Caco-2 (cell line): ENCODE data around the gene GPATCH8. TPM values are rescaled to one million over a fixed set of nuclear protein-coding genes. Genes with fewer than 3 reads are reported as not detected.

Experiments used
- BruUV-seq: library from RNA; stranded (reverse); fragments of 400-500 nt; replicated peaks from 2 replicates; lab custom pipeline; 2021; lab: Mats Ljungman, UMichigan
- CTCF ChIA-PET: fragments of 300-600 bp; sonication (Branson Sonifier 250); formaldehyde crosslinking; loops from one replicate; lab custom pipeline; 2022; ENCODE audit warnings: antibody characterized with exemption; lab: Charles Lee
- POLR2A ChIA-PET: fragments of 300-600 bp; sonication (Branson Sonifier 250); formaldehyde crosslinking; loops from one replicate; lab custom pipeline; 2022; ENCODE audit warnings: antibody characterized with exemption; lab: Charles Lee
- DNase-seq, 2 experiments: peaks; one replicate each; pipeline versions ENCODE4 v3.0.0 to v3.0.0-alpha.2; 2020 to 2022
- H3K27me3 ChIP-seq: replicated peaks from 2 replicates; pipeline ENCODE4 v1.6.0; 2011; ENCODE audit warnings: low read length; ENCODE audit not compliant: control insufficient read depth, insufficient read depth
- H3K36me3 ChIP-seq: 2 replicates; pipeline ENCODE4 v1.5.1; 2011; ENCODE audit warnings: low read length; ENCODE audit not compliant: control insufficient read depth, insufficient read depth
- H3K4me1 ChIP-seq: fragments of 250-450 bp; sonication (Bioruptor Pico); 2 replicates; pipeline ENCODE4 v1.5.1; 2020; ENCODE audit warnings: mild to moderate bottlenecking
- H3K4me3 ChIP-seq: 2 replicates; pipeline ENCODE4 v1.5.1; 2011; ENCODE audit warnings: low read depth, mild to moderate bottlenecking, control low read depth, low read length
- H3K9me3 ChIP-seq: fragments of 250-450 bp; sonication (Bioruptor Pico); 2 replicates; pipeline ENCODE4 v1.5.1; 2020; ENCODE audit warnings: mild to moderate bottlenecking, moderate library complexity
- H3K27ac Mint-ChIP-seq: one replicate; pipeline ENCODE4 v1.8.0; 2022; ENCODE audit warnings: mixed read lengths; ENCODE audit not compliant: unreplicated experiment
- H3K27me3 Mint-ChIP-seq: one replicate; pipeline ENCODE4 v1.8.0; 2022; ENCODE audit warnings: mixed read lengths; ENCODE audit not compliant: insufficient read depth, unreplicated experiment
- H3K36me3 Mint-ChIP-seq: one replicate; pipeline ENCODE4 v1.8.0; 2022; ENCODE audit warnings: mild to moderate bottlenecking, mixed read lengths; ENCODE audit not compliant: insufficient read depth, unreplicated experiment
- H3K4me1 Mint-ChIP-seq: one replicate; pipeline ENCODE4 v1.8.0; 2022; ENCODE audit warnings: low read depth, mixed read lengths; ENCODE audit not compliant: unreplicated experiment
- H3K4me3 Mint-ChIP-seq: one replicate; pipeline ENCODE4 v1.8.0; 2022; ENCODE audit warnings: mild to moderate bottlenecking, moderate library complexity, mixed read lengths; ENCODE audit not compliant: unreplicated experiment
- H3K9me3 Mint-ChIP-seq: one replicate; pipeline ENCODE4 v1.8.0; 2022; ENCODE audit warnings: mixed read lengths; ENCODE audit not compliant: unreplicated experiment
- intact Hi-C: fragments of 100-400 bp; cut with micrococcal nuclease; formaldehyde crosslinking; loops from one replicate; pipeline ENCODE4 v1.10.0; 2022; ENCODE audit not compliant: unreplicated experiment
- total RNA-seq: library from RNA; stranded (reverse); gene quantifications from 2 replicates; pipeline ENCODE4 v1.2.3, GENCODE V29; 2022
- TF ChIP-seq, protein P1 (sequence below), 2 experiments: fragments of 200-600 bp in 1 of 2; IDR thresholded peaks; 1 replicate in 1 of 2; 2 replicates in 1 of 2; pipeline versions ENCODE4 v1.5.1 to v1.8.0; 2011 to 2022; ENCODE audit warnings: antibody characterized with exemption in 1 of 2, control low read depth in 1 of 2, inconsistent platforms in 1 of 2, low read depth in 1 of 2, low read length in 1 of 2, mild to moderate bottlenecking in 1 of 2, moderate library complexity in 1 of 2; ENCODE audit not compliant: insufficient read depth in 1 of 2, severe bottlenecking in 1 of 2, unreplicated experiment in 1 of 2

Gene GPATCH8
- total RNA-seq, 1 experiment from 2014 or later: 53.4 TPM

- ChIA-PET CTCF (no interaction called here), POLR2A (no interaction called here)
- H3K9me3 ChIP-seq: no peaks in the 10 kb centered on the region
- Mint-ChIP-seq H3K4me3 (no peak overlapping the region), H3K9me3 (no peaks in the 10 kb centered on the region), H3K27me3 (no peaks in the 10 kb centered on the region), H3K27ac (no peak overlapping the region), H3K4me1 (peaks cover 12% of the 10 kb centered on the region), H3K36me3 (no peaks in the 10 kb centered on the region)
- H3K27me3 ChIP-seq: no peaks in the 10 kb centered on the region
- DNase-seq: no peak
- intact Hi-C loops: no loop called here
- BruUV-seq: no TSS peak
- peaks cover 4% of the 10 kb centered on the region; the same call in 1 of the 2 replicates for H3K4me1 ChIP-seq
- TF ChIP-seq, protein P1, sequence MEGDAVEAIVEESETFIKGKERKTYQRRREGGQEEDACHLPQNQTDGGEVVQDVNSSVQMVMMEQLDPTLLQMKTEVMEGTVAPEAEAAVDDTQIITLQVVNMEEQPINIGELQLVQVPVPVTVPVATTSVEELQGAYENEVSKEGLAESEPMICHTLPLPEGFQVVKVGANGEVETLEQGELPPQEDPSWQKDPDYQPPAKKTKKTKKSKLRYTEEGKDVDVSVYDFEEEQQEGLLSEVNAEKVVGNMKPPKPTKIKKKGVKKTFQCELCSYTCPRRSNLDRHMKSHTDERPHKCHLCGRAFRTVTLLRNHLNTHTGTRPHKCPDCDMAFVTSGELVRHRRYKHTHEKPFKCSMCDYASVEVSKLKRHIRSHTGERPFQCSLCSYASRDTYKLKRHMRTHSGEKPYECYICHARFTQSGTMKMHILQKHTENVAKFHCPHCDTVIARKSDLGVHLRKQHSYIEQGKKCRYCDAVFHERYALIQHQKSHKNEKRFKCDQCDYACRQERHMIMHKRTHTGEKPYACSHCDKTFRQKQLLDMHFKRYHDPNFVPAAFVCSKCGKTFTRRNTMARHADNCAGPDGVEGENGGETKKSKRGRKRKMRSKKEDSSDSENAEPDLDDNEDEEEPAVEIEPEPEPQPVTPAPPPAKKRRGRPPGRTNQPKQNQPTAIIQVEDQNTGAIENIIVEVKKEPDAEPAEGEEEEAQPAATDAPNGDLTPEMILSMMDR (IDR thresholded peaks at IDR 0.05; ENCODE audit: insufficient read depth in 1 of 2, low read depth in 1 of 2, low read length in 1 of 2, severe bottlenecking in 1 of 2, unreplicated experiment in 1 of 2): no peak
- H3K4me3 ChIP-seq: no peak overlapping the region
- no peaks in the 10 kb centered on the region; the same call in 1 of the 2 replicates for H3K36me3 ChIP-seq
These were observed 6.4 kb downstream of the GPATCH8 start for GRCh38 chr17:44496815-44497214.

DNA sequence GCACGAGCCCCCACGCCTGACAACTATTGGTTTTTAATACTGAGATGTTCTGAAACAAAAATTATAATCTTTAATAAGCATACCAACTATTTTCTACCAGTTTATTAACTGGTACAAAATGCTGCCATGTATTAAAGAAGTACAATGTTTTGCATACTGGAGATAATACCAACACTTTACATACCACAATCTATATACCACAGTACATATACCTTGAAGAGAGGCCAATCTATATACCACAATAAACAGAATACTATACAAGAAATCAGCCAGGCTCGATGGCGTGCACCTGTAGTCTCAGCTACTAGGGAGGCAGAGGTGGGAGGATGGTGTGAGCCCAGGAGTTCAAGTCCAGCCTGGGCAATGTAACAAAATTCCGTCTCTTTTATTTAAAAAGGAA lies 9.9 kb downstream of the GPATCH8 start:
- H3K27me3 ChIP-seq: no peaks in the 10 kb centered on the region
- H3K4me3 ChIP-seq: no peak overlapping the region
- TF ChIP-seq, protein P1 (IDR thresholded peaks at IDR 0.05; ENCODE audit: insufficient read depth in 1 of 2, low read depth in 1 of 2, low read length in 1 of 2, severe bottlenecking in 1 of 2, unreplicated experiment in 1 of 2): no peak
- intact Hi-C loops: no loop called here
- H3K9me3 ChIP-seq: no peaks in the 10 kb centered on the region
- no peaks in the 10 kb centered on the region for H3K27me3 Mint-ChIP-seq
- no peaks in the 10 kb centered on the region for H3K9me3 Mint-ChIP-seq
- no peaks in the 10 kb centered on the region; the same call in 1 of the 2 replicates for H3K36me3 ChIP-seq
- H3K27ac Mint-ChIP-seq: no peak overlapping the region
- H3K4me1 ChIP-seq: no peaks in the 10 kb centered on the region; the same call in 1 of the 2 replicates
- CTCF ChIA-PET: no interaction called here
- peaks cover 12% of the 10 kb centered on the region for H3K4me1 Mint-ChIP-seq
- POLR2A ChIA-PET: no interaction called here
- peaks cover 9% of the 10 kb centered on the region for H3K36me3 Mint-ChIP-seq
- BruUV-seq: no TSS peak
- H3K4me3 Mint-ChIP-seq: no peak overlapping the region
- DNase-seq: no peak

DNA sequence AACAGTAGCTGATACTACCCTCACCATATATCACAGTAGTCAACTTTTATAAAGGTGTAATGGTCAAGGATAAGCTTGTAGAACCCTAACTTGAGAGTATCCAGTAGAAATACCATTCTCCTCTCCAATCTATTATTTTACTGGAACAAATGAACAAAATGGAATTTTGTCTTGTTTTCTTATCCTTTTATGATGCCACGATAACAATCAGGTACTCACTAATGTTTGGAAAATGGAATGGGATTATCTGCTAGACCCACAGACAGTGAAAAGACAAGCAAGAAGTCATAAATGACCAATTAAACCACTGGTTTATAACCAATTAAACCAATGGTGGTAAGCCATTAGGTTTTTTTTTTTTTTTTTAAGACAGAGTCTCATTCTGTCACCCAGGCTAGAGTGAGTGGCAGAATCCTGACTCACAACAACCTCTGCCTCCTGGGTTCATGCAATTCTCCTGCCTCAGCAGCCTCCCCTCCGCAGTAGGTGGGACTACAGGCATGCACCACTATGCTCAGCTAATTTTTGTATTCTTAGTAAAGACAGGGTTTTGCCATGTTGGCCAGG lies 10.4 kb downstream of the GPATCH8 start:
- Mint-ChIP-seq H3K36me3 (peaks cover 9% of the 10 kb centered on the region), H3K4me1 (peaks cover 12% of the 10 kb centered on the region), H3K27ac (no peak overlapping the region), H3K9me3 (no peaks in the 10 kb centered on the region), H3K27me3 (no peaks in the 10 kb centered on the region), H3K4me3 (no peak overlapping the region)
- CTCF ChIA-PET: no interaction called here
- H3K9me3 ChIP-seq: no peaks in the 10 kb centered on the region
- intact Hi-C loops: no loop called here
- H3K4me1 ChIP-seq: no peaks in the 10 kb centered on the region; the same call in 1 of the 2 replicates
- POLR2A ChIA-PET: no interaction called here
- no peak overlapping the region for H3K4me3 ChIP-seq
- BruUV-seq: no TSS peak
- no peaks in the 10 kb centered on the region for H3K27me3 ChIP-seq
- H3K36me3 ChIP-seq: no peaks in the 10 kb centered on the region; the same call in 1 of the 2 replicates
- TF ChIP-seq, protein P1 (IDR thresholded peaks at IDR 0.05; ENCODE audit: insufficient read depth in 1 of 2, low read depth in 1 of 2, low read length in 1 of 2, severe bottlenecking in 1 of 2, unreplicated experiment in 1 of 2): no peak
- no peak for DNase-seq
